ENCODE results near the gene POLR3B.

Gene POLR3B

GRCh38 chr12:106552228-106552627 lies 194.7 kb downstream of the POLR3B start:
- DNase-seq, result no peak
- TF ChIP-seq POLR2A (IDR thresholded peaks at IDR 0.05; ENCODE audit: low read length), result no peak
